ENCODE data around the gene ANKRD33B. TPM values are rescaled to one million over a fixed set of nuclear protein-coding genes. Genes with fewer than 3 reads are reported as not detected.
"Not testable (repeated sequence)": the region's sequence is repeated elsewhere in the genome, so short reads cannot be mapped to it uniquely, and the experiment has no call there.

Gene ANKRD33B
- total RNA-seq, 1 donor from 2014 or later = 21.4 TPM

DNA sequence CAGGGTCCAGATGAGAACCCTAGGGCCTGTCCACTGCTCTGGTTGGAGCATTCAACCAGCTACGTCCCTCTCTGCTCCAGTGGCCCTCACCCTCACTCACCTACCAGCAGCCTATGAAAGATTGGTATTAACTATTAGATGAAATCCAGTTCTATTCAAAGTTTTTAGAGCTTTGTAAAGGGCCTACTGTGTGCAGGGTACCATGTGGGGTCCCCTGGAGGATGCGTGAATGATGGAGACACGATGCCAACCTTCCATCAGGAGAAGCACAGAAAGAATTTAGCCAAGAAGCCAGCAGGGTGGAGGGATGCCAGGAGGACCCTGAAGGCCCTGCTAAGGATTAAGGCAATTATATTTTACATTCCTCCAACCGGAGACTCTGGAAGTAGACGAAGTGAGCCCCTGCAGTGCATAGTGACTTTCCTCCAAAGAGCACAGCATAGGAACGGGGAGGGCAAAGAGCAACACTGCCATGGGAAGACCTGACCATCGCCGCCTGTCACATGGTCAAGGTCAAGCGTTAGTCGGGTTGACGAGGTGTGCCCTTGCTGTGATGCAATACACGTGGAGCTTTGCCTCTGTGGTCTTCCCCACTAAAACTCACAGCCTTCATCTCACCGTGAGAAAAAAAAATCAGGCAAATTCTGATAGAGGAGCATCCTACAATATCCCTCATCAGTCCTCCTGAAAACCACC, 22.8 kb upstream of the ANKRD33B start:
- no peak overlapping the region for H3K27ac Mint-ChIP-seq
- no peaks in the 10 kb centered on the region for H3K36me3 Mint-ChIP-seq (ENCODE audit: low read depth)
- peaks cover 32% of the 10 kb centered on the region for H3K27me3 Mint-ChIP-seq (ENCODE audit: insufficient read depth)
- intact Hi-C loops (cut with micrococcal nuclease) = no loop called here
- no peak overlapping the region for H3K4me3 Mint-ChIP-seq
- H3K9me3 Mint-ChIP-seq = no peaks in the 10 kb centered on the region
- H3K4me1 Mint-ChIP-seq (ENCODE audit: low read depth) = peaks cover 16% of the 10 kb centered on the region
- DNase-seq (ENCODE audit: low spot score) = no peak

DNA sequence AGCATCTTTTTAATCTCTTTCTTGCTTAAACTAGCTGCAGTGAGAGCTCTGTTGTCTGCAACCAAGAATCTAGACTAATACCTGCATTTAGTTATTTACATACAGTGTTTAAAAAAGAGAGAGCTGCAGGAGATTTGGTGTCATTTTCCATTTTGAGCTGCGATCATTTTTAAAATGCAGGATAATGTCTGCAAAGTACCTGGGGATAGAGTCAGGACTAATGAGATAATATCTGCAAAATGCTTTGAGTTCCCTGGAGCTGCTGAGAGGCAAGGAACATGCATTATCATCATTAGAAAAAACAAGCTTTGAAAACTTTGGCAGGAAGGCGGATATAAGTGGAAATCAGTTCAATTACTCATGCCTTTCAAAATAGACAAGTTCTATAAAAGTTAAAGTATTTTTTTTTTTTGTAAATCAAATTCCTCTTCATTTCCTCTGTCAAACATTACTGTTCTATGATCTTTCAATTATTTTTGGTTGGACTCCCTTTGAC, 21.8 kb upstream of the ANKRD33B start:
- Mint-ChIP-seq H3K9me3 (no peaks in the 10 kb centered on the region), H3K27ac (no peak overlapping the region), H3K4me1 (ENCODE audit: low read depth) (peaks cover 9% of the 10 kb centered on the region), H3K36me3 (ENCODE audit: low read depth) (no peaks in the 10 kb centered on the region), H3K27me3 (ENCODE audit: insufficient read depth) (peaks cover 35% of the 10 kb centered on the region), H3K4me3 (no peak overlapping the region)
- DNase-seq (ENCODE audit: low spot score) = no peak
- intact Hi-C loops (cut with micrococcal nuclease) = no loop called here

DNA sequence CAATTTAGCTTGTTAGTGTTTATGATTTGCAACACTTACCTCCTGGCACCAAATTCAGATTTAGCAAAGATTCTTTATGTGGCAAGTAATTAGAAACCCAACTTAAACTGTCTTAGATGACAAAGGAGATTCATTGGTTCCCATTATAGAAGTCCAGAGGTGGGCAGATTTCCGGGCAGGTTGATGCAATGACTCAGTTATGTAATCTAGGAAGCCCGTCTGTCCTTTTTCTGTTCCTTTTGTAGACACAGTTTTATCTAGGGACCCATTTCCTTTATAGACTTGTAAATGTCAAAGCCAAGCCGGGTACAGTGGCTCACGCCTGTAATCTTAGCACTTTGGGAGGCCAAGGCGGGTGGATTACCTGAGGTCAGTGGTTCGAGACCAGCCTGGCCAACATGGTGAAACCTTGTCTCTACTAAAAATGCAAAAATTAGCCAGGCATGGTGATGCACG, 20.3 kb upstream of the ANKRD33B start:
- Mint-ChIP-seq H3K27me3 (ENCODE audit: insufficient read depth) (peaks cover 31% of the 10 kb centered on the region), H3K4me3 (no peak overlapping the region), H3K9me3 (no peaks in the 10 kb centered on the region), H3K36me3 (ENCODE audit: low read depth) (no peaks in the 10 kb centered on the region), H3K27ac (no peak overlapping the region), H3K4me1 (ENCODE audit: low read depth) (peaks cover 5% of the 10 kb centered on the region)
- intact Hi-C loops (cut with micrococcal nuclease) = no loop called here
- no peak for DNase-seq (ENCODE audit: low spot score)

- no peaks in the 10 kb centered on the region for H3K9me3 Mint-ChIP-seq
- H3K4me3 Mint-ChIP-seq = no peak overlapping the region
- peaks cover 5% of the 10 kb centered on the region for H3K4me1 Mint-ChIP-seq (ENCODE audit: low read depth)
- H3K27me3 Mint-ChIP-seq (ENCODE audit: insufficient read depth) = peaks cover 25% of the 10 kb centered on the region
- no peak overlapping the region for H3K27ac Mint-ChIP-seq
- no peaks in the 10 kb centered on the region for H3K36me3 Mint-ChIP-seq (ENCODE audit: low read depth)
- intact Hi-C loops (cut with micrococcal nuclease) = no loop called here
- DNase-seq (ENCODE audit: low spot score) = no peak
Observed at GRCh38 chr5:10545084-10545483, 18.8 kb upstream of the ANKRD33B start.

DNA sequence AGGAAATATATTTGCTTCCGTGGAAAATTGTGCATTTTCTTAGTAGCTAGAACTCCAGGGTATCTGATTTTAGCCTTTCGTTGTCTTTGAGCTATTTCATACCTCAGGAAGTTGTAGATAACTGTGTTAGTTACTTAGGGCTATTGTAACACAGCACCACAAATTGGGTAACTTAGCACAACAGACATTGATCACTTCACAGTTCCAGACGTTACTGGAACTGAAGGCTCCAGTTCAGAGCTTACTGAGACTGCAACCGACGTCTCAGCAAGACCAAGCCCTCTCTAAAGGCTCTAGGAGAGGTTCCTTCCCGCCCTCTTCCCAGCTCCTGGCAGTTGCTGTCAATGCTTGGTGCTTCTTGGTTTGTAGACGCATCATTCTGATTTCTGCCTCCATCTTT, 17.7 kb upstream of the ANKRD33B start:
- no peak for DNase-seq (ENCODE audit: low spot score)
- no peaks in the 10 kb centered on the region for H3K36me3 Mint-ChIP-seq (ENCODE audit: low read depth)
- peaks cover 5% of the 10 kb centered on the region for H3K4me1 Mint-ChIP-seq (ENCODE audit: low read depth)
- H3K27ac Mint-ChIP-seq = no peak overlapping the region
- peaks cover 25% of the 10 kb centered on the region for H3K27me3 Mint-ChIP-seq (ENCODE audit: insufficient read depth)
- no peak overlapping the region for H3K4me3 Mint-ChIP-seq
- intact Hi-C loops (cut with micrococcal nuclease) = no loop called here
- no peaks in the 10 kb centered on the region for H3K9me3 Mint-ChIP-seq

- Mint-ChIP-seq H3K9me3 (no peaks in the 10 kb centered on the region), H3K27ac (no peak overlapping the region), H3K36me3 (ENCODE audit: low read depth) (no peaks in the 10 kb centered on the region), H3K4me1 (ENCODE audit: low read depth) (peaks cover 21% of the 10 kb centered on the region), H3K27me3 (ENCODE audit: insufficient read depth) (peaks cover 19% of the 10 kb centered on the region), H3K4me3 (no peak overlapping the region)
- intact Hi-C loops (cut with micrococcal nuclease) = no loop called here
- no peak for DNase-seq (ENCODE audit: low spot score)
Observed at GRCh38 chr5:10548418-10549122, 15.3 kb upstream of the ANKRD33B start.

DNA sequence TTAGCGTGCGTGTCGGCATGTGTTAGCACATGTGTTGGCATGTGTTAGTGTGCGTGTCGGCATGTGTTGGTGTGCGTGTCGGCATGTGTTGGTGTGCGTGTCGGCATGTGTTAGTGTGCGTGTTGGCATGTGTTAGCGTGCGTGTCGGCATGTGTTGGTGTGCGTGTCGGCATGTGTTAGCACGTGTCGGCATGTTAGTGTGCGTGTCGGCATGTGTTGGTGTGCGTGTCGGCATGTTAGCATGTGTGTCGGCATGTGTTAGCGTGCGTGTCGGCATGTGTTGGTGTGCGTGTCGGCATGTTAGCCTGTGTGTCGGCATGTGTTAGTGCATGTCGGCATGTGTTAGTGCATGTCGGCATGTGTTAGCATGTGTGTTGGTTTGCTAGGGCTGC, 14.8 kb upstream of the ANKRD33B start:
- intact Hi-C loops (cut with micrococcal nuclease); H3K9me3 Mint-ChIP-seq; H3K27ac Mint-ChIP-seq; H3K36me3 Mint-ChIP-seq (ENCODE audit: low read depth); H3K4me3 Mint-ChIP-seq; DNase-seq (ENCODE audit: low spot score): not testable (repeated sequence)
- peaks cover 15% of the 10 kb centered on the region for H3K27me3 Mint-ChIP-seq (ENCODE audit: insufficient read depth)
- peaks cover 21% of the 10 kb centered on the region for H3K4me1 Mint-ChIP-seq (ENCODE audit: low read depth)

- intact Hi-C loops (cut with micrococcal nuclease) = no loop called here
- DNase-seq (ENCODE audit: low spot score) = no peak
- Mint-ChIP-seq H3K27ac (no peak overlapping the region), H3K4me1 (ENCODE audit: low read depth) (peaks cover 21% of the 10 kb centered on the region), H3K4me3 (no peak overlapping the region), H3K36me3 (ENCODE audit: low read depth) (no peaks in the 10 kb centered on the region), H3K9me3 (no peaks in the 10 kb centered on the region), H3K27me3 (ENCODE audit: insufficient read depth) (peaks cover 13% of the 10 kb centered on the region)
Observed at GRCh38 chr5:10550222-10550995, 13.5 kb upstream of the ANKRD33B start.

DNA sequence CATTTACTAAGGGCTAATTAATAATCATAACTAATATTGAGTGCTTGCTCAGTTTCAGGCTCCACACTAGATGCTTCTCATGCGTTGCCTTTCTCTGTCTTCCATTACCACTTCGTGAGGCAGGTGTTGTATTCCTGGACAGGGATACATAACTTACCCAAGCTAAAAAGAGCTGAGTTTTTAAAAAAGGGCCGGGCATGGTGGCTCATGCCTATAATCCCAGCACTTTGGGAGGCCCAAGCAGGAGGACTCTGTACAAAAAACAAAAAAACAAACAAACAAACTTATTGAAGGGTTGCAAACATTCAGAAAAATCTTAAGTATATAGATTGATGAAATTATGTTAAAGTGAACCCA, 12.1 kb upstream of the ANKRD33B start:
- DNase-seq (ENCODE audit: low spot score) = no peak
- no peaks in the 10 kb centered on the region for H3K9me3 Mint-ChIP-seq
- H3K4me3 Mint-ChIP-seq = no peak overlapping the region
- H3K27ac Mint-ChIP-seq = no peak overlapping the region
- no peaks in the 10 kb centered on the region for H3K36me3 Mint-ChIP-seq (ENCODE audit: low read depth)
- H3K27me3 Mint-ChIP-seq (ENCODE audit: insufficient read depth) = peaks cover 25% of the 10 kb centered on the region
- intact Hi-C loops (cut with micrococcal nuclease) = no loop called here
- peaks cover 21% of the 10 kb centered on the region for H3K4me1 Mint-ChIP-seq (ENCODE audit: low read depth)

DNA sequence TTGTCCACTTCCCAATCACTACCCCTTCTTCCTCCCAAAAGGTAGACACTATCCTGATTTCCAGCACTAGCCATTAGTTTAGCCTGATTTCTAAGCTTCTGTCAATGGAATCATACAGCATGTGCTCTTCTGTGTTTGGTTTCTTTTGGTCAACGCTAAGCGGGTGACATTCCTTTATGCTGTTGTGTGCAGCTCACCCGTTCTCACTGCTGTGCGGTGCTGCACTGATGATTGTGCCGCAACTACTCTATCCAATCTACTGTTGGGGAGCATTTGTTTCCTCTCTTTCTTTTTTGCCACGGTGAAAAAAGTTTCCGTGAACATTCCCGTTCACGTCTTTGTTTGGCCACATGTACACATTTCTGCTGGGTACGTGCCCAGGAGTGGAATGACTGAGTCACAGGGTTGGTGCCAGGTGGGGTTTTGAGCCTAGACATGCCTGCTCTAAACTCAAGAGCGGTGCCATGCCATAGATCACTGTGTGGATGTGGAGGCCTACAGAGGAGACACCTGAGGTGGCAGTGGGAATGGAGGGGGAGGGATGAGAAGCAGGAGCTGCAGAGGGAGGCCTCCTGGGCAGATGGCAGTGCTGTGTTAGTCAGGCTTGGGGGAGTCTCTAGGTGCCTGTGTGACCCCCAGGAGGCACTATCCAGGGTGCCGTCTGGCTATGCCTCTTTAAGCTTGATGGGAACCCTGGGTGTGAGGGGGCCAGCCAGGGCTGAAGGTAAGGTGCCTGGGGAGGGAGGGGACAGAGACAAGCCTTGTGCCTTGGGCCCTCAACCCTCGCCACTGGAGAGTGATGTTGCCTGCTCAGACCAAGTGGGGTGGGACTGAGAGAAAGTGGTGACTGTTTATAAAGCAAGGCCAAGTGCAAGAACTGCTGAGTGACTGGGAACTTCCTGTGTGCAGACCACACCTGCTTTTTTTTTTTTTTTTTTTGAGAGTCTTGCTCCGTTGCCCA, 11.4 kb upstream of the ANKRD33B start:
- DNase-seq (ENCODE audit: low spot score) = no peak
- no peak overlapping the region for H3K4me3 Mint-ChIP-seq
- no peak overlapping the region for H3K27ac Mint-ChIP-seq
- no peaks in the 10 kb centered on the region for H3K36me3 Mint-ChIP-seq (ENCODE audit: low read depth)
- intact Hi-C loops (cut with micrococcal nuclease) = no loop called here
- H3K27me3 Mint-ChIP-seq (ENCODE audit: insufficient read depth) = peaks cover 20% of the 10 kb centered on the region
- no peaks in the 10 kb centered on the region for H3K9me3 Mint-ChIP-seq
- H3K4me1 Mint-ChIP-seq (ENCODE audit: low read depth) = peaks cover 19% of the 10 kb centered on the region

DNA sequence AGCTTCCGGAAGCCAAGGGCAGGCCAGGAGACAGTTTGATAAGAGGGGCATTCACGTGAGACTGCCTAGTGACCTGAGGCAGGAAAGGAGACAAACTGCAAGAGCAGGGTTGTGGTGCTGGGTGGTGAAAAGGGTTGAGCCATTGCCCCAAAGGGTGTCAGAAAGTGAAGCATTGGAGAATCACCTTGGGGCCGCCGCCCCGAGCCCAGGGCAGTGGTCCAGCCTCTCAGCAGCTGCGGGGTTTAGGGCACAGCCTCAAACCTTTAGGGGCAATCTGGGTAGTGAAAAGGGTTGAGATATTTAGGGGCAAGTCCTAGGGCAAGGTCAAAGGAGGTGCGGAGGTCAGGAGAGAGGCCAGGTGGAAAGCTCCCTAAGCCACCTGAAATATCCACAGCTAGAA, 10.4 kb upstream of the ANKRD33B start:
- DNase-seq (ENCODE audit: low spot score) = no peak
- intact Hi-C loops (cut with micrococcal nuclease) = no loop called here
- Mint-ChIP-seq H3K4me3 (no peak overlapping the region), H3K36me3 (ENCODE audit: low read depth) (no peaks in the 10 kb centered on the region), H3K27ac (peak overlapping the region; percentile 27), H3K4me1 (ENCODE audit: low read depth) (peaks cover 16% of the 10 kb centered on the region), H3K9me3 (no peaks in the 10 kb centered on the region), H3K27me3 (ENCODE audit: insufficient read depth) (peaks cover 27% of the 10 kb centered on the region)

GRCh38 chr5:10555277-10555684, 8.6 kb upstream of the ANKRD33B start:
- Mint-ChIP-seq H3K27ac (no peak overlapping the region), H3K36me3 (ENCODE audit: low read depth) (no peaks in the 10 kb centered on the region), H3K4me3 (no peak overlapping the region), H3K27me3 (ENCODE audit: insufficient read depth) (peaks cover 39% of the 10 kb centered on the region), H3K9me3 (no peaks in the 10 kb centered on the region), H3K4me1 (ENCODE audit: low read depth) (peaks cover 23% of the 10 kb centered on the region)
- intact Hi-C loops (cut with micrococcal nuclease) = no loop called here
- DNase-seq (ENCODE audit: low spot score) = no peak

Measured in activated T-helper 1 cell treated with anti-CD3 and anti-CD28 coated beads, Interleukin-12 subunit alpha, Interleukin-12 subunit beta, Interleukin-2, Interleukin-4 antibody, amounts not matched to agents 30 ng/mL and 10 ng/mL and 1 ng/mL, durations not matched to agents 14 hours and 24 hours and 36 hours (primary cell).